Panc1 (cell line): Measurements from ENCODE around the gene MAP4K4. TPM values are rescaled to one million over a fixed set of nuclear protein-coding genes. Genes with fewer than 3 reads are reported as not detected.
A peak's percentile ranks its signal among the peaks of the same experiment; 100 is the strongest.

ENCODE experiments used
- ATAC-seq: fragments of 200-7000 bp; cut with Tn5 transposase; 2 replicates; pipeline ENCODE4 v1.9.1; 2020; ENCODE audit warnings: mild to moderate bottlenecking, moderate library complexity
- BruUV-seq: library from RNA; stranded (reverse); fragments of 400-500 nt; replicated peaks from 2 replicates; lab custom pipeline; 2021; lab: Mats Ljungman, UMichigan
- CTCF ChIA-PET: fragments of 300-600 bp; sonication (Branson Sonifier 250); formaldehyde crosslinking; loops from one replicate; lab custom pipeline; 2022; ENCODE audit warnings: antibody characterized with exemption; lab: Charles Lee
- POLR2A ChIA-PET: fragments of 300-600 bp; sonication (Branson Sonifier 250); formaldehyde crosslinking; loops from one replicate; lab custom pipeline; 2022; ENCODE audit warnings: antibody characterized with exemption; lab: Charles Lee
- DNase-seq: peaks from one replicate; pipeline ENCODE4 v3.0.0-alpha.2; 2010; ENCODE audit warnings: low read depth, low spot score
- H3K27ac ChIP-seq: 2 replicates; pipeline ENCODE4 v1.5.1; 2011; ENCODE audit warnings: mild to moderate bottlenecking, low read length, inconsistent platforms
- H3K27me3 ChIP-seq: fragments of 200-500 bp; sonication (Bioruptor generic); 2 replicates; pipeline ENCODE4 v1.6.0; 2014; ENCODE audit warnings: low read length, inconsistent platforms; ENCODE audit not compliant: control insufficient read depth, insufficient read depth
- H3K36me3 ChIP-seq: fragments of 200-500 bp; sonication (Bioruptor generic); 2 replicates; pipeline ENCODE4 v1.5.1; 2014; ENCODE audit warnings: inconsistent platforms, mild to moderate bottlenecking, low read length, moderate library complexity; ENCODE audit not compliant: control insufficient read depth, insufficient read depth
- H3K4me1 ChIP-seq: 2 replicates; pipeline ENCODE4 v1.5.1; 2011; ENCODE audit warnings: inconsistent platforms, mild to moderate bottlenecking, low read length, moderate library complexity; ENCODE audit not compliant: control insufficient read depth, insufficient read depth
- H3K4me3 ChIP-seq, 2 experiments: 2 replicates each; pipeline ENCODE4 v1.5.1; 2011 to 2012; ENCODE audit warnings: low read depth in 2 of 2, low read length in 2 of 2, mild to moderate bottlenecking in 2 of 2, inconsistent platforms in 1 of 2, moderate library complexity in 1 of 2
- H3K9me3 ChIP-seq: fragments of 200-500 bp; sonication (Bioruptor generic); 2 replicates; pipeline ENCODE4 v1.5.1; 2014; ENCODE audit warnings: low read depth, mild to moderate bottlenecking, inconsistent platforms, low read length, moderate library complexity; ENCODE audit not compliant: control insufficient read depth, insufficient read depth
- CTCF ChIP-seq: fragments of 450-650 bp; IDR thresholded peaks from 2 replicates; pipeline ENCODE4 v1.5.1; 2017; ENCODE audit warnings: mild to moderate bottlenecking
- POLR2AphosphoS5 ChIP-seq: IDR thresholded peaks from 2 replicates; pipeline ENCODE4 v1.6.1; 2012; ENCODE audit warnings: mild to moderate bottlenecking, low read depth, low read length, moderate library complexity
- SIN3A ChIP-seq: IDR thresholded peaks from 2 replicates; pipeline ENCODE4 v1.6.1; 2012; ENCODE audit warnings: low read depth, mild to moderate bottlenecking, low read length, moderate library complexity, borderline replicate concordance; ENCODE audit not compliant: insufficient read depth
- TCF7L2 ChIP-seq: IDR thresholded peaks from 2 replicates; pipeline ENCODE4 v1.6.1; 2011; ENCODE audit warnings: mild to moderate bottlenecking, low read depth, low read length, inconsistent platforms
- in situ Hi-C: cut with HindIII; loops from 2 replicates; pipeline ENCODE4 v1.10.0; 2016; ENCODE audit warnings: low sequenced_read_pairs, low pct_unique_long_range_greater_than_20kb
- intact Hi-C: fragments of 100-400 bp; cut with micrococcal nuclease; formaldehyde crosslinking; loops from one replicate; pipeline ENCODE4 v1.10.0; 2022; ENCODE audit not compliant: unreplicated experiment
- total RNA-seq: library from RNA; stranded (reverse); gene quantifications from one replicate; pipeline ENCODE4 v1.2.1, GENCODE V29; 2021; ENCODE audit not compliant: unreplicated experiment
- TF ChIP-seq, protein P1 (sequence below), 2 experiments: IDR thresholded peaks; 2 replicates each; pipeline ENCODE4 v1.6.1; 2011 to 2012; ENCODE audit warnings: low read depth in 2 of 2, control low read depth in 1 of 2, low read length in 1 of 2, mild to moderate bottlenecking in 1 of 2, moderate library complexity in 1 of 2; ENCODE audit not compliant: insufficient read depth in 1 of 2

The MAP4K4 gene
- total RNA-seq, 1 experiment from 2014 or later = 68.5 TPM

GRCh38 chr2:101753720-101754490 lies 56.4 kb downstream of the MAP4K4 start:
- Histone ChIP-seq H3K9me3 (no peaks in the 10 kb centered on the region), H3K4me1 (peaks cover 58% of the 10 kb centered on the region), H3K27me3 (no peaks in the 10 kb centered on the region), H3K4me3 (no peak overlapping the region), H3K27ac (peak overlapping the region; percentile 72), H3K36me3 (no peaks in the 10 kb centered on the region)
- intact Hi-C loops = no loop called here
- ChIA-PET CTCF (interaction anchor here (0.6 kb wide), 1 partner anchor 404 kb away, joined by 3 read pairs; no protein-coding TSS in a partner anchor), POLR2A (no interaction called here)
- no peak for ATAC-seq
- in situ Hi-C loops = loop anchor here (5.0 kb wide), 1 partner anchor 37 kb away; no protein-coding TSS in a partner anchor
- no TSS peak for BruUV-seq
- TF ChIP-seq TCF7L2 = no peak
- TF ChIP-seq, protein P1, sequence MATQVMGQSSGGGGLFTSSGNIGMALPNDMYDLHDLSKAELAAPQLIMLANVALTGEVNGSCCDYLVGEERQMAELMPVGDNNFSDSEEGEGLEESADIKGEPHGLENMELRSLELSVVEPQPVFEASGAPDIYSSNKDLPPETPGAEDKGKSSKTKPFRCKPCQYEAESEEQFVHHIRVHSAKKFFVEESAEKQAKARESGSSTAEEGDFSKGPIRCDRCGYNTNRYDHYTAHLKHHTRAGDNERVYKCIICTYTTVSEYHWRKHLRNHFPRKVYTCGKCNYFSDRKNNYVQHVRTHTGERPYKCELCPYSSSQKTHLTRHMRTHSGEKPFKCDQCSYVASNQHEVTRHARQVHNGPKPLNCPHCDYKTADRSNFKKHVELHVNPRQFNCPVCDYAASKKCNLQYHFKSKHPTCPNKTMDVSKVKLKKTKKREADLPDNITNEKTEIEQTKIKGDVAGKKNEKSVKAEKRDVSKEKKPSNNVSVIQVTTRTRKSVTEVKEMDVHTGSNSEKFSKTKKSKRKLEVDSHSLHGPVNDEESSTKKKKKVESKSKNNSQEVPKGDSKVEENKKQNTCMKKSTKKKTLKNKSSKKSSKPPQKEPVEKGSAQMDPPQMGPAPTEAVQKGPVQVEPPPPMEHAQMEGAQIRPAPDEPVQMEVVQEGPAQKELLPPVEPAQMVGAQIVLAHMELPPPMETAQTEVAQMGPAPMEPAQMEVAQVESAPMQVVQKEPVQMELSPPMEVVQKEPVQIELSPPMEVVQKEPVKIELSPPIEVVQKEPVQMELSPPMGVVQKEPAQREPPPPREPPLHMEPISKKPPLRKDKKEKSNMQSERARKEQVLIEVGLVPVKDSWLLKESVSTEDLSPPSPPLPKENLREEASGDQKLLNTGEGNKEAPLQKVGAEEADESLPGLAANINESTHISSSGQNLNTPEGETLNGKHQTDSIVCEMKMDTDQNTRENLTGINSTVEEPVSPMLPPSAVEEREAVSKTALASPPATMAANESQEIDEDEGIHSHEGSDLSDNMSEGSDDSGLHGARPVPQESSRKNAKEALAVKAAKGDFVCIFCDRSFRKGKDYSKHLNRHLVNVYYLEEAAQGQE (IDR thresholded peaks at IDR 0.05; ENCODE audit: insufficient read depth in 1 of 2, low read depth in 2 of 2, low read length in 1 of 2) = no peak
- TF ChIP-seq SIN3A = no peak
- TF ChIP-seq POLR2AphosphoS5 = no peak
- TF ChIP-seq CTCF = no peak
- DNase-seq = no peak

GRCh38 chr2:101754618-101755017 lies 57.1 kb downstream of the MAP4K4 start:
- CTCF ChIA-PET = interaction anchor here (0.6 kb wide), 1 partner anchor 404 kb away, joined by 3 read pairs; no protein-coding TSS in a partner anchor
- ATAC-seq (no peak), DNase-seq (no peak)
- intact Hi-C loops = no loop called here
- Histone ChIP-seq H3K4me1 (peaks cover 58% of the 10 kb centered on the region), H3K9me3 (no peaks in the 10 kb centered on the region), H3K27me3 (no peaks in the 10 kb centered on the region), H3K27ac (peak overlapping the region; percentile 15; the same call in 1 of the 2 replicates), H3K4me3 (no peak overlapping the region), H3K36me3 (no peaks in the 10 kb centered on the region)
- TF ChIP-seq TCF7L2 (no peak), SIN3A (no peak), CTCF (no peak), POLR2AphosphoS5 (no peak)
- TF ChIP-seq, protein P1 (IDR thresholded peaks at IDR 0.05; ENCODE audit: insufficient read depth in 1 of 2, low read depth in 2 of 2, low read length in 1 of 2) = no peak
- in situ Hi-C loops = loop anchor here (5.0 kb wide), 1 partner anchor 37 kb away; no protein-coding TSS in a partner anchor
- no TSS peak for BruUV-seq
- POLR2A ChIA-PET = interaction anchor here (0.7 kb wide), 1 partner anchor 10 kb away, joined by 5 read pairs; no protein-coding TSS in a partner anchor
